HEK293 (cell line): ENCODE measurements around the gene CDPF1.

Experiments used
- CTCF ChIP-seq: fragments of 450-650 bp; formaldehyde crosslinking; IDR thresholded peaks from 2 replicates; pipeline ENCODE4 v1.5.1; 2016; ENCODE audit warnings: missing biosample characterization, missing genetic modification characterization
- KLF16 ChIP-seq: fragments of 450-650 bp; formaldehyde crosslinking; IDR thresholded peaks from 2 replicates; pipeline ENCODE4 v1.5.1; 2017; ENCODE audit warnings: missing biosample characterization, missing genetic modification characterization
- REST ChIP-seq: fragments of 450-650 bp; formaldehyde crosslinking; IDR thresholded peaks from 2 replicates; pipeline ENCODE4 v1.5.1; 2016; ENCODE audit warnings: missing biosample characterization, missing genetic modification characterization
- ZBTB26 ChIP-seq: fragments of 450-650 bp; formaldehyde crosslinking; optimal IDR thresholded peaks from 2 replicates; pipeline ENCODE3; 2016; ENCODE audit warnings: missing biosample characterization, mild to moderate bottlenecking, missing genetic modification characterization
- ZNF140 ChIP-seq: fragments of 450-650 bp; formaldehyde crosslinking; IDR thresholded peaks from 2 replicates; pipeline ENCODE4 v1.5.1; 2016; ENCODE audit warnings: missing biosample characterization, missing genetic modification characterization
- ZNF394 ChIP-seq: fragments of 450-650 bp; formaldehyde crosslinking; IDR thresholded peaks from 2 replicates; pipeline ENCODE4 v1.5.1; 2016; ENCODE audit warnings: missing biosample characterization, missing genetic modification characterization, mild to moderate bottlenecking, moderate library complexity, borderline replicate concordance
- ZSCAN23 ChIP-seq: fragments of 450-650 bp; formaldehyde crosslinking; IDR thresholded peaks from 2 replicates; pipeline ENCODE4 v1.5.1; 2016; ENCODE audit warnings: missing biosample characterization, missing genetic modification characterization

GRCh38 chr22:46244771-46245170 is 5.3 kb downstream of the CDPF1 start:
- TF ChIP-seq ZBTB26 (tag by site-specific recombination) (no peak), CTCF (tag by site-specific recombination) (no peak), REST (tag by site-specific recombination) (no peak), ZNF394 (tag by site-specific recombination) (no peak), ZSCAN23 (tag by site-specific recombination) (no peak), KLF16 (tag by site-specific recombination) (no peak), ZNF140 (tag by site-specific recombination) (no peak)
